HuH-7.5 (cell line): ENCODE measurements around the gene IQGAP2.

Source experiments
- DNase-seq: peaks from one replicate; pipeline ENCODE4 v3.0.0; 2011; ENCODE audit warnings: low spot score

IQGAP2 gene

DNA sequence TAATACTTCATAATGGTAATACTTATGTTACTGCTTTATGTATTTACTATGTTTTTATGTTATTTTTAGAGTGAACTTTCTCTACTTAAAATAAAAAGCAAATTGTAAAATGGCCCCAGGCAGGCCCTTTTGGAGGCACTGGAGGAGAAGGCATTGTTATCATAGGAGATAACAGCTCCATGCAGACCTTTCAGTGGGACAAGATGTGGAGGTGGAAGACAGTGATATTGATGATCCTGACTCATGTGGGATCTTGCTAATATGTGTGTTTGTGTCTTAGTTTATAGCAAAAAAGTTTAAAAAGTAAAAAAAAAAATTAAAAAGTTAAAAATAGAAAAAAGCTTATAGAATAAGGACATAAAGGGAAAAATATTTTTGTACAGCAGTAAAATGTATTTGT lies 74.5 kb downstream of the IQGAP2 start:
- no peak for DNase-seq

DNA sequence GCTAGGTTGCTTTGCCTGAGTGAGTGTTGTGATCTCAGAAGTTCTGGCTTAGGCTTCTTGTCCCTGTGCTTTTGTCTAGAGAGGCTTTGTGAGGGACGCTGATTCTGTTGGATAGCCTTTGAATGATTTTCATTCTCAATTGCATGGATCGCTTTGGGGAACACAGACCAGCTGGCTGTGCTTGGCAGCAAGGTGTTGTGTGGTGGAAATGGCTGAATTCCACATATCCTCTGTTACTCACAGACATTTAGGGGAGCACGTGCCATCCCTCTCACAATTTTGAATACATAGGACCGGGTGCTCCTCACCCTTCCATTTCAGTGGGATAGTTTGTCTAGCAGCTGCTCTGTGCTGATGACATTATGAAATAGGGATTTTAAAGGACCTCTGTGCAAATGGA lies 76.2 kb downstream of the IQGAP2 start:
- no peak for DNase-seq

DNA sequence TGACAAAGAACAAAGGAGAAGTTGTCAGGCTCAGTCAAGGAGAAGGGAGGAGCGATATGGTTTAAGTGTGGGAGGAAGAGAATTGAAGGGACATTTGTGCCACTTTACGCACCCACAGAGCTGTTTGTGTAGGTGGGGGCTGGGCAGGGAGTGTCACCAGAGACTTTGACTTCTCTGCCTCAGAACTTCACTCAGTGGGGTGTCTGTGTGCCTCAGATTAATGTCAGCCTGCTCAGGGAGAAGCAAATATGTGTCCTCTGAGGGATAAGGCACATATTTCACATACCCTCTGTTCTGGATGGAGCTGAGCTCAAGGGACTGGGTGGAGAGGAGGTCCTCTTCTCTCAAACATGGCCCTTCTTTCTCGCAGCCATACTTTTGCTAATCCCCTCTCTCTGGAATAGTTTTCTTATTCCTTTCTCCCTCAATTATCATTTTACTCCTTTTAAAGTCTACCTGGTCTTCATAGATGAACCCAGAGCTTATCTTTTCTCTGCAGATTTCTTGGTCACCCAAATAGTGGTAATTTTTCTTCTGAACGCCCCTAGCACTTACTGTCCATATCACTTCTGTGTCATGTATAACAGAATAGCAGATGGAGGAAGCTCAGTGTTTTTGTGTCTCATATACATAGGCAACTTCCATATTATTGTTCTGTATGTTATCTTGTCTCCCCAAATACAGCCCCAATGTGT lies 77.0 kb downstream of the IQGAP2 start:
- no peak for DNase-seq

DNA sequence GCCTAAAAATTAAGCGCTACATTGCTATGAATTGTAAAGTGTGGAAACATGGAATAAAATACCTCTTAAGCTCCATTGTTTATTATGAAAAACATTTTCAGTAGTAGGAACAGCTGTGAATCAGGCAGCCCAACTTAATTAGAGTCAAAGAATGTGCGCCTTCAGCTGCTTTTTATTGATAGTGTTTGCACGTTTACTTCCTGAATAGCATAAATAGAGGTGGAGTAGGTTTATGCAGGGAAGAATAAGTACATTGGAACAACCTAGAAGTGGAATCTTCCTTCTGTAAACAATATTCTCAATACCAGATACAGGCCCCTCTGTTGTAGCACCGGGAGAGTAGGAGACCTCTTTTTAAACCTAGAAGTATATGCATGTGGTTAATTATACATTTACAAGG lies 79.9 kb downstream of the IQGAP2 start:
- no peak for DNase-seq

DNA sequence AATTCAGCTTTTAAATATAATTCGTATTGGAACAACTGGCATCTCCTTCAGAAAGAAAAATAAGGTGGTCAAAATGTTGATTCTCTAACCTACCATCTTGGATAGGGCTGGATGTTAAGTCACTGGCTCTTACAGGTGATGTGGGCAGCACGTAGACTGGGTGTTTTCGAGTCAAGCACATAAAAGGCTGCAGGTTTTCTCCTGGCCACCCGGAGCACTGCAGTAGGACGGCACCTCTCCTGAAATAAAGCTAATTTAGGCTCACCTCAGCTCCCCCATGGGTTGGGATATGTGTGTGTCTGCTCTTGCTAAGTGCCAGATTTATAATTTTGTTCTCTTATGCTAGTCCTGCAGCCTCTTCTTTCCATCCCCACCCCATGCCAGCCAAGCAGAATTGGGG lies 80.3 kb downstream of the IQGAP2 start:
- no peak for DNase-seq

DNA sequence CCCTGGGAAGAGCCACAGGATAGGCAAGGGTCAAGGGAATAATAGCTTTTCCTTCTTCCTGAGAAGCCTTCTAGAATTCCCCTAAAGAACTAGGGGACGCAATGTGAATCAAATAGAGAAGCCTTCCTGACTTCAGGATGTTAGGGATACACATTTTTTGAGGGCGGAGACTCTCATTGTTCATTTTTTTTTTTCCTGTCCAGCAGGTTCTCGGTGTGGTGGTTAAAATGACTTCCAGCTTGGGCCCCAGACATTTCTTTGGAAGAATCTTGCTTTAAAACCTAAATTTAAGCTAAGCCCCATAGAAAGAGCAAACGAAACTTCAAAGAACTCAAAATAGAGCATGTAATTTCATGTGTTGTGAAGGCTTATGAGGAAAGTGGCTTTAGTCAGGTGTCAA lies 80.8 kb downstream of the IQGAP2 start:
- DNase-seq: no peak

DNA sequence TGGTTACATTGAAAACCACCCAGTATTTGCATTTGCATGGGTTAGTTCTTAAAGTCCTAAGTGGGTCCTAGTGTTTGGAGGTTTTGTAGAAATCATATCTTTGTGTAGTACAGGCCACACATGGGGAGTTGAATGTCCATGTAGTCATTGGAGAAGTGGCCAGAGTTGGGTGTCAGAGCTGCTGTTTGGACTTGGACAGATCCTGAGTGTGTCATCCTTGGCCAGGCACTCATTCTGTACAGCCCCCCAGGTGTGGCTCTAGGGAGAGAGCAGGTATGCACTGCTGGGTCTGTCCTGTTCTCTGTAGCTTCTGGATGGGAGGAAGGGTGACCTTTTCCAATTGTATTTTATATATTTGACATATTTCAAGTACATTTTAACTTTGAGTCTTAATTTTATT lies 82.4 kb downstream of the IQGAP2 start:
- DNase-seq: no peak

DNA sequence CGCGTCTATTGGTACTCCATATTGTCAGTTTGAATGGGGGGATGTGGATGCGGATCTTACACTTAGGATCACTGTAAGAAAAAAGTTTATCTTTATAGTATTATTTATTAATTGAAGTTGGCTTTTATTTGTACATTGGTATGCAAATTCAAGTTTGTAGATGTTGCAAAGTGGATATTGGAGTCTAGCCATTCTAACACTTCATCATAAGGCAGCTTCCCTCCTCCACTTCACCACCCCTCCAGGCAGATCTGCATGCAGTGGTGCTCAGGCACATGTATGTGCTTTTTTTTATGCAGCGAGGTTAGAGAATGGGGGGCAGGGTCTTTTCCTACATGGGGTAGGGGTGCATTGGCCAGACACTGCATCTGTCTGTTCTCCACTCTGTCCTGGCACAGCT lies 84.3 kb downstream of the IQGAP2 start:
- DNase-seq: no peak

DNA sequence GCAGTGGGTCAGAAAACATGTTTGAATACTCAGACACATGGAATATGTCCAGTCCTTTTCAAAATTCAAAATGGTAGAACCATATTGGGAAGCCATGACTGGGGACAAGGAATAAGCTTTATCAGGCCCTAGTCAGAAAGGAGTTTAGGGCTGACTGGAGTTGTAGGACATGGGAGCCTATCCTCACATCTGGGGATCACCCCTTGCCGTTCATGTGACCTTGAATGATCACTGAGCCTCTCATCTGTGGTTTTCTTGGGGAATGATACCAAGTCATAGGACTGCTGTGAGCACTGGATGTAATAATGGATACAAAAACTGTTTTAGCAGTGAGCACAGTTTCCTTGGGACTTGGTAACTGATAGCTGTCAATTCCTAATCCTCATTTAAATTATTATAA lies 84.7 kb downstream of the IQGAP2 start:
- DNase-seq: no peak

DNA sequence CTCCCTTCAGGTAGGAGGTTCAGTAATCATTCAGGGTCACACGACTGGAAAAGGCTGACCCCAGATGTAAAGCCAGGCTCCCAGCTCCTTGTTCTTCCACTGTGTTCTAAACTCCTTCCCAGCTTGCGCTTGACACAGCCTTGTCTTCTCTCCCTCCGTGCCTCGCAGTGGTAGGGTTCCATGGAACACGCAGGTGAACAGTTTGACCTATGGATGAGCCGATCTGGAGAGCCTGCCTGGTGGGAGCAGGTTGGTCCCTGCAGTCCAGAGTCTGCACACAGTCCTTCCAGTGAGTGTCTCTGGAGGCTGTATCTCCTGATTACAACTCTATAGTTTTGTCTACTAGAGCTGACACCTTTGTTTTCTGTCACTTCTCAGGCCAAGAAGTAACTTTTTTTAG lies 85.9 kb downstream of the IQGAP2 start:
- no peak for DNase-seq

DNA sequence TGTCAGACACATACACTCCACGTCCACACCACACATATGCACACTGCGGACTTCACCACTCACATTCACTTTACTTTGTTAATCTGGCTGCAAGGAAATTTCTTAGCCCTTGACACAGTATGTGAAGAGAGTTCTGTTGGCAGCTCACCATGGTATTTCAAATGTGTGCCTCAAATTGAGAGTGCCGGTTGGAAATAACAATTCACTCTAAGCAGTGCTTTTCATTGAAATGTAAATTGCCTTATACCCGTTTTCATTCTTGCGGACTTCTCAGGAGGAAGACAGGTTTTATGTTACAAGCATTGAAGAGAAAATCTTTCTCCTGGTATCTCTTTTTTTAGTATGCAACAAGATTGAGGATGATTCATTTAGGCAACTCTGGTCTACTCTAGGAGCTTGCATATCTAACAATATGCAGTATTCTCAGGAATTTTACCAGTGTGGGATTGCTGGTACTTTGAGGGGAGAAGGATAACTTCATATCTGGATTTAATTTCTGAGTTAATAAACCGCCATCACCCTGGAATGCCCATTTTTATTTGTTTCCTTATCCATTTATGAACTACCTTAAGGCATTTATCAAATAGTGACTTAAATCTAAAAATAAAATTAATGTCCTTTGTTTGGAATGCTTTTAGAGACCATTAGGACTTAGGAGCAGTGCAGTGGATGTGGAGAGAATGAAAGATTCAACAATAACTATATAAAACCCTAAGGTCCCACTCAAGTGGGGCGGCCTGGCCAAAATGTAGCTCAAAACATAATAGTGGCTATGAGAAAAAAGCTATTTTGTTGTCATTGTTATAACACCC lies 87.0 kb downstream of the IQGAP2 start:
- no peak for DNase-seq

DNA sequence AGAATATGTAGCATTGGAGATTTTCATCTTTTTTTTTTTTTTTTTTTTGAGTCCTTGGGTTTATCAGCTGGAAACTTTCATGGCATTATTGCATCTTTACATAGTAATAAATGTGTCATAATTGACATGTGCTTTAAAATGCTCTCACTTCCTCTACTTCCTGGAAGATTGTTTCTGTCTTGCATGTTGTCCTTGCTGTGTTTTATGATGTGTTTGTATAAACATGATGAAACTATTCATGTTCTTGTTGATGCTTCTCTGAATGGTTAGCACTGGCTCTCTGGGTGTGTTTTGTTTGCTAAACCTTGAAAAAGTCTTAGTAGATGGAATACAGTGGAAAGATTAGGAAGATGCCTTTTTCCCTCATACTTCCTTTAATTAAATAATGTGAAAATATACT lies 87.9 kb downstream of the IQGAP2 start:
- DNase-seq: no peak

DNA sequence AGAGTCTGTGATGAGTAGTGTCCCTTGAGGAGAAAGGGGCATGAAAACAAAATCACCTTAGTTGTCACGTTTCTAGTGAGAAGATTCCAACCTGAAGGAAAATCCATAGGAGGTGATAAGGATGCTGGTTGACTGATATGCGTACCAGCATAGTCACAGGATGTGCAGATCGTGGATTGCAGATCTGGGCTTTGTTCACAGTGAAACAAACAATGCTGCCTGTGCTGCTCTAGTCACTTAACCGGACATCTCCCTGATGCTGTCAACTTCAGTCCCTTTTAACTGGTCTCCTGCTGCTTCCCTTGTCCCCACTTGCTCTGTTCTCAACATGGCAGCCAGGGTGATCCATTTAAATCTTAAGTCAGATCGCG lies 89.7 kb downstream of the IQGAP2 start:
- no peak for DNase-seq

DNA sequence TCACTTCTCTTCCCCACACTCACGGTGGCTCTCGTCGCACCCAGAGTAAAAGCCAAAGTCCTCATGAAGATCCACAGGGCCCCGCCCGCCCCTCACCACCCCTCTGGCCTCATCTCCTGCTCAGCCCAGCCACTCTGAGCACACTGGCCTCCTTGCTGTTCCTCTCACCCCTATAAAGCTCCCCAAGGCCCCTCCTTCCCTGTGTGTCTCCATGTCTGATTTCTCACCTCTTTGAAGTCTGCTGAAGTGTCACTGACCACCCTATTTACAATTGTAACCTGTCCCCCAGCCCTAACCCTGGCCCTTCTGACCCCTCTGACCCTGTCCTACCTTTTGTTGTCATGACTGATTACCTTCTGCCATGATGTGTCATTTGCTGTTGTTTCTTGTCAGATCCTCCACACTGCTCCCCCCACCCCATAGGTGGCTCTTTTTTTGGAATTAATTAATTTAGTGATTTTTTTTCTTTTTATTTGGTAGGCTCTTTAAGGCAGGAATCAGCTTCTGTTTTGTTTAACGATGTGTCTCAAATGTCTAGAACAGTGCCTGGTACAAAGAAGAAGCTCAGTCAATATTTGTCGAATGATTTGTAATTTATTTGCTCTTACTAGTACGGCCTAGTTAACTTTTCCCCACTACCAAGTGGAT lies 90.2 kb downstream of the IQGAP2 start:
- no peak for DNase-seq

DNA sequence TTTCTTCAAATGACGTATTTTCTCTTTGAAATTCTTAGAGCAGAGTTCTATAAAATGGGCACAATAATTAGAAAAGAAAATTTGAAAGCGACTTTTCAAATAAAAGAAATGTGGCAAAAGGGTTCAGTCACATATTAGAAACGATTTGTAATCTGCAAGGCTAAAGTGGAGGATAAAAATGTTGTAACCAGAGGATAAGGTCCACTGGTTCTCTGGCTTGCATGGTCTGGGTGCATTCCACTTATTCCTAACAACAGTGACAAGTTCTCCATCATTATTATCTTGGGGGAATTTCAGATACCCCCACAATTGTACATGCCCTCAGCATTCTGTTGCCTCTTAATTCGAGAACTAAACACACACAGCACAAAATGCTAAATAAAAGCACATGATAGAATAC lies 91.1 kb downstream of the IQGAP2 start:
- no peak for DNase-seq

DNA sequence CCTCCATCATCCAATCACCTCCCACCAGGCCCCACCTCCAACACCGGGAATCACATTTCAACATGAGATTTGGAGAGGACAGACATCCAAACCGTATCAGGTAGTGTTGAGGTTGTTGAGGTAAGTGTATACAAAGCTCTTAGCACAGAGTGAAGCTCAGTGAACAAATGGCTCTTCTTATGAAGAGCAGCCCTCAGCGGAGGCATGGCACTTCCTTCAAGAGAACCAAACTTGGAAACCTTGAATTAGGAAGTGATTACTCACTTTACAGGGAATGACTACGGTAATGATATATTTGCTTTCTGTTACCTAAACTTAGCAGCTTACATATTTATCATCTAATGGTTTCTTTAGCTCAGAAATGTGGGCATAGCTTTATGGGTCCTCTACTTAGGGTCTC lies 92.8 kb downstream of the IQGAP2 start:
- DNase-seq: no peak

DNA sequence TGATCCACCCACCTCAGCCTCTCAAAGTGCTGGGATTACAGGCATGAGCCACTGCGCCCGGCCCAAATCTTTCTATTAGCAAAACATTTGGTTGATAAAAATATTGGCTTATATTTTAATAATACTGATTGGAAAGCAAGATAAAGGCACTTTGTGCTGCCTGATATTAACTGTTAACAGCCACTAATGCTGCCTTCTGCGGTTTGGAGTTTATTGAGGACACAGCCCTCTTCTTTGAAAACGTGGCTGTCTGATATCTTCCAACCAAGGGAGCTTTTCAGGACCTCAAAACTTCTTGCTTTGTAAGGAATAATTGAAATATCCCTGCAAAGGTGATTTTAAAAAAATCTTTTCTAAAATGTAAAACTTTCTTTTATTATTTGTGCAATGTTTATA lies 94.0 kb downstream of the IQGAP2 start:
- DNase-seq: no peak

DNA sequence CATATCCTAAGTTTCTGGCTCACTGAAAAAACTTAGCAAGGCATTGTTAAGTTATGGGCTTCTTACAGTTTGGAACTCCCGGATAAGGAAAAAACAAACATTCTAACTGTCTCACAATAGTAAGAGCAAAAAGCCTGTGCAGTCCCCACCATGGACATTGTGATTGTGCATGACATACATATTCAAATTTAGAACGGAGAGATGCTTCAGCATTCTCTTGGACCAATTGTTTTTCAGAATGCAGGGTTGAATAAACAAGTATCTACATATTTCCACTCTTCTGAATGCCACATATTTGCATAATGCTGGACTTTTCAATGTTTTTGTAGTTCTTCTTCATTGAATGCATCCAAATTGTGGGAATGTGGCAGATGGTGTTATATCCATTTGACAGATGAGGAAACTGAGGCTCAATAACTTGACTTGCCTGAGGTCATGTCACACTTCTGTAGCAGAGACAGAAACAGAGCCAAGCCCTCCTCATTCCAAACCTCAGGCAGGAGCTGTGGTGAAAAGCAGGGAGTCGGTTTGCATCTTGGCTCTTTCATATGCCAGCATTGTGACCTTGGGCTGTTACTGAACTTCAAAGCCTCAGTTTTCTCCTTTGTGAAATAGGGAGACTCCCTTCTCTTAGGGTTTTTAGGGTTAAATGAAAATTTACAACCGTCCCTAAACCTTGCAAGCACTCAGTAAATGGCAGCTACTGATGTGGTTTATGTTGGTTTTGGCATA lies 95.1 kb downstream of the IQGAP2 start:
- no peak for DNase-seq

DNA sequence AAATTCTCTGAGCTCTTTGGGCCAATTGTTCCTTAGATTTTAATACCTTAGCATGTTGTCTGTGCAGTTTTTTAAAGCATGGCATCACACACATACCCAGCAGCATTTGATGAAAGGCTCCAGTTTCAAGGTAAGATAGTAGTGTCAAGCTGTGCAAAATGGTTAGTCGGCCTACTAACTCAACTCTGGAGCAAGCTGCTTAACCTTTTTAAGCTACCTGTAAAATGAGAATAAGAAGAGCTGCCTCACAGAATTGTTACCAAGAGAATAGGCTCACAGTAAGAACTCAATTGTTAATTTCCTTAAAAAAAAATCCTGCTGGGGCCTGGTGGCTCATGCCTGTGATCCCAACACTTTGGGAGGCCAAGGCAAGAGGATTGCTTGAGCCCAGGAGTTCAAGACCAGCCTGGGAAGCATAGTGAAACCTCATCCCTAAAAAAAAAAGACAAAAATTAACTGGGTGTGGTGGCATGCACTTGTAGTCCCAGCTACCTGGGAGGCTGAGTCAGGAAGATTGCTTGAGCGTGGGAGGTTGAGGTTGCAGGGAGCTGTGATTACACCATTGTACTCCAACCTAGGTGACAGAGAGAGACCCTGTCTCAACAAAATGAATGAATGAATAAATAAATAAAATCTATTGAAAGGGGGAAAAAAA lies 96.5 kb downstream of the IQGAP2 start:
- no peak for DNase-seq

DNA sequence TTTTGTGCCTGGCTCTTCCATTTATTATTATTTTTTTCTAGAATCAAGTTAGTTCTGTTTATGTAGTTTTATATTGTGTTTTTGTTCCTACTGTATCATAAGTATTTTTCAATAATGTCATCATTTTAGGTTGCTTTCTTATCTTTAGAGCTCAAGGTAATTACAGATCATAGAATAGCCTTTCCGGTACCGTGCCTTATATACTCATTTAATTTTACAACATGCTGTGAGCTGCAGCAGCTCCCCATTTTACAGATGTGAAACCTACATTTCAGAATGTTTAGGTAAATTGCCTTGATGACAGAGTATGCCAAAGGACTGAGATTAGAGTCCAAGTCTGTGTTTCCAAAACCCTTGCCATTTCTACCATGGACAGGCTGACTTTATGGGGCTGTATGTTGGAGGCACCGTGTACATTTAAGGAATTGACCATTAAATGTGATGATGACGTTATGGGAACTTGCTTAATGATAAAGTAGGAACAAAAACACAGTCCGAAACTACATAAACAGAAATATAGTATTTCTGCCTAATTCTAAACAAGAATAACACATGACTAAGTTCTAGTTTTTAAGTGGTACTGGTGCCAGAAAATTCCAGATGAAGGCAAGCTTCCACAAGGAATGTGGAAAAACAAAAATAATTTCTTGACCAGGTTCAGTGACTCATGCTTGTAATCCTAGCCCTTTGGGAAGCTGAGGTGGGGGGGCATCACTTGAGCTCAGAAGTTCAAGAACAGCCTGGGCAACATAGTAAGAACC lies 97.7 kb downstream of the IQGAP2 start:
- DNase-seq: no peak

DNA sequence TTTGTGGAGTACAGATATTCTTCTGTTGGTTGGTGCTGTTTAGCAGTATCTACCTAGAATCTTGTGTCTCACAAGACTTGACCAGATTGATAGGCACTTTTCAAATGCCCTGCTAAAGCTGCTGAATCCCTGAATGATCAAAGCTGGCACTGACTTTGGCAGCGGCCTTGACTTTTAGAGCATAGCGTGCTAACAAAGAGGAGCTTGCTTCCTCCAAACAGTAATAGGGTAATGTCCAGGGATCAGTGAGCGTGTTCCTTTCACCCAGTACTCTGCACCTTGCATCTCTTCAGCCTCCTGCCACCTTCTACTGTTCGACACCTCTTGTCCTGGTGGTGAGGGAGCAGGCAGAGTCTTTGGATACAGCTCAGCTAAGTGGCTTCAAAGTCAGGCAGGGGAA lies 100.8 kb downstream of the IQGAP2 start:
- no peak for DNase-seq
